ENCODE results near the gene SRMS.

The SRMS gene

DNA sequence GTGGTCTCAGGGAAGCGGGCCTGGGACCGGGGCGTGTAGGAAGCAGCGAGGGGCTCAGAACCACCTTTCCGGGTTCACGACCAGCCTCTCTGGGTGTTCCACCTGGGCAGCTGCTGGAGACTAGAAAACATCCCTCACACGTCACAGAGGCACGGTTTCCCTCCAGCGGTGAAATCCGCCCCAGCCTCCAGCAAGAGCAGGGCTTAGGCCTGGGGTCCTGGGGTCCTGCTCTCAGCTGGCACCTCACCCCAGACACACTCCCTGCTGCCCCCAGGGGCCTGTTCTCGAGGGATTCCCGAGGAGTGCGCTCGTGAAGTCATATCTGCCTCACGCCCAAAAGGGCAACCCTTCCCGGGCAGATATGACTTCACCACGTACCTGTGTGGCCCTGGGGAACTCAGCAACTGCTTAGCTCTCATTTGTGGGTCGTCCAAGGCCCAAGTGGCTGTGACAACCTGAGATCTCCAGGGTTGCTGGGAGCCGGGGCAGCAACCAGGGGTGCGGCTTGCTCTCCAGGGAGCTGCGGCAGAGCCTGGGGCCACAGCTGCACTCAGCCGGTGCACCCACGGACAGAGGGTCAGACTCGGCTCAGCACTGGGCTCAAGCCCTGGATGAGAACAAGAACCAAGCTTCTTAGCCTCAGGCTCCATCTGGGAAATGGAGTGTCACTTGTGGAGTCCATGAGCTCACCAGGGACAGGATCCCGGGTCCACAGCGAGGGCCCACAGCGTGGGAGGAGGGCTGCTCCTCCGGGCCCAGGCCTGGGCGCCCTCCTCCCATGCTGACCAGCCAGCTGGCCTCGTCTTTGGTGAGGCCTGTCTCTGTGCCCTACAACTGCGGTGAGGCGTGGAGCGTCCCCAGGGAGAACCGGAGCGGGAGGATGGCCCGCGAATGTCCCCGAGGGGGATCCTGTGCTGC is 7.1 kb upstream of the SRMS start:
- TF ChIP-seq, protein P1, sequence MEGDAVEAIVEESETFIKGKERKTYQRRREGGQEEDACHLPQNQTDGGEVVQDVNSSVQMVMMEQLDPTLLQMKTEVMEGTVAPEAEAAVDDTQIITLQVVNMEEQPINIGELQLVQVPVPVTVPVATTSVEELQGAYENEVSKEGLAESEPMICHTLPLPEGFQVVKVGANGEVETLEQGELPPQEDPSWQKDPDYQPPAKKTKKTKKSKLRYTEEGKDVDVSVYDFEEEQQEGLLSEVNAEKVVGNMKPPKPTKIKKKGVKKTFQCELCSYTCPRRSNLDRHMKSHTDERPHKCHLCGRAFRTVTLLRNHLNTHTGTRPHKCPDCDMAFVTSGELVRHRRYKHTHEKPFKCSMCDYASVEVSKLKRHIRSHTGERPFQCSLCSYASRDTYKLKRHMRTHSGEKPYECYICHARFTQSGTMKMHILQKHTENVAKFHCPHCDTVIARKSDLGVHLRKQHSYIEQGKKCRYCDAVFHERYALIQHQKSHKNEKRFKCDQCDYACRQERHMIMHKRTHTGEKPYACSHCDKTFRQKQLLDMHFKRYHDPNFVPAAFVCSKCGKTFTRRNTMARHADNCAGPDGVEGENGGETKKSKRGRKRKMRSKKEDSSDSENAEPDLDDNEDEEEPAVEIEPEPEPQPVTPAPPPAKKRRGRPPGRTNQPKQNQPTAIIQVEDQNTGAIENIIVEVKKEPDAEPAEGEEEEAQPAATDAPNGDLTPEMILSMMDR (IDR thresholded peaks at IDR 0.05): no peak

GRCh38 chr20:63553933-63554290 is 6.4 kb upstream of the SRMS start, which contains the start of gene FNDC11:
FNDC11 (plus strand) TSS chr20:63554159; CDS start chr20:63555664, 1,505 bp downstream.
- TF ChIP-seq, protein P1 (IDR thresholded peaks at IDR 0.05): no peak

DNA sequence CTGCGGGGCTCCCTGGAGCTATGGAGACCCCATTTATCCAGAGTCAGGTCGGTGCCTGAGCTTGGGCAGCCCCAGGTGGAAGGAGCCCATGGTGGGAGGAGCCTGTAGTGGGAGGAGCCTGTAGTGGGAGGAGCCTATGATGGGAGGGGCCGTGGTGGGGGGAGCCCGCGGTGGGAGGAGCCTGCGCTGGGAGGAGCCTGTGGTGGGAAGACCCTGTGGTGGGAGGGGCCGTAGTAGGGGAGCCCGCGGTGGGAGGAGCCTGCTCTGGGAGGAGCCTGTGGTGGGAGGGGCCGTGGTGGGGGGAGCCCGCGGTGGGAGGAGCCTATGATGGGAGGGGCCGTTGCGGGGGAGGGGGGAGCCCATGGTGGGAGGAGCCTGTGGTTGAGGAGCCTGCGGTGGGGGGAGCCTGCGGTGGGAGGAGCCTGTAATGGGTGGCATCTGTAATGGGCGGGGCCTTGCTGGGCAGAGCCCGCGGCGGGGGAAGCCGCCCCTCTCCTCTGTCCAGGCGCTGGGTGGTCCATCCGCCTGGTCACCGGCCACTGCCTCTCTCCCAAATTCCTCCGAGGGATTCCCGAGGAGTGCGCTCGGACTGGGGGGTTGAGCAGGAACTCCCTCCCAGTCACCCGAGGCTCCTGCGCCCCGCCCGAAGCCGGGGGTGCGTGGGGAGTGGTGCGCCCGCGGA is 5.8 kb upstream of the SRMS start:
- TF ChIP-seq, protein P1 (IDR thresholded peaks at IDR 0.05): no peak

DNA sequence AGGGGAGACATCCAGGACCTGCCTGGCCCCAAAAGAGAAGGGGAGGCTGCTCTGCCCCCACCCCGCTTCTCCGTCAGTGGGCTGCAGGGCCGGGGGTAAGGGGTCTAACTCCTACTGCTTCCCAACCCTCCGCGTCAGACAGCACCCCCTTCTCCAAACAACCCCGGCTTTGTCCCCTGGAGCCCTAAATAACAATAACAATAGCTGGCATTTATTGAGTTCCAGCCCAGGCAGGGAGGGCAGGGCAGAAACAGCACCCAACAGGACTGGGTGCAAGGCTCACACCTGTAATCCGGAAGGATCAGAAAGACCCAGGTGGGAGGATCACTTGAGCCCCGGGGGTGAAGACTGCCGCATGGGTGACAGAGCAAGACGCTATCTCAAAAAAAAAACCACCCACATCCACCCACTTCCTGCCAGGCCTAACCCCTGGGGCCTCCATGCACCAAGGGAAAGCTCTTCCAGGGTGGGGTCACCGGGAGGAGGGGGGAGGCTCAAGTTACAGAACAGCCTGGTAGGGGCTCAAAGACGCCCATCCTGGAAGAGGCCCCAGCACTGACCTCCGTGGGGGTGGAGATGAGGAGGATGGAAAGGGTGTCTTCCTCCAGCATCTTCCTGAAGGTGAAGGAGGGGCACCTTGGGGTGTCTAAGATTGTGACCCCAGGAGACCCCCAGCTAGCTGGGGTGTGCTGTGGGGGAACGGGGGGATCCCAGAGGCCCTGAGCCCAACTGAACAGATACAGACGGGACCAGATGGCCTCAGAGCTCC is 5.1 kb upstream of the SRMS start:
- TF ChIP-seq, protein P1 (IDR thresholded peaks at IDR 0.05): no peak

DNA sequence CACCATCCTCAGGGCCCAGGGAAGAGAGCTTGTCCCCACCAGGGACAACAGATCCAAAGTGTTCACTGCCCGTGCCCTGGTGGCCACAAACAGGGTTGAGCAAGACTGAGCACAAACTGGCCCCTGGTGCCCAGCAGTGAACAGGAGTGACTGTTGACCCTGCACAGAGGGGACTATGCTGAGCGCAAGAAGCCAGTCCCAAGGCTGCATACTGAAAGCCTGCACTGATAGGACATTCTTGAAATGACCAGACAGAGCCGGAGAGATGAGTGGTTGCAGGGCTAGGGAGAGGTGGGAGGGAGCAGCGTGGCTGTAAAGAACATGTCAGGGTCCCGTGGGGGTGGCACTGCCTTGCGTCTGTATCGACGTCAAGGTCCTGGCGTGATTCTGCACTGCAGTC is 3.5 kb upstream of the SRMS start:
- TF ChIP-seq, protein P1 (IDR thresholded peaks at IDR 0.05): no peak

GRCh38 chr20:63549679-63550282 is 2.2 kb upstream of the SRMS start:
- TF ChIP-seq, protein P1 (IDR thresholded peaks at IDR 0.05): no peak

DNA sequence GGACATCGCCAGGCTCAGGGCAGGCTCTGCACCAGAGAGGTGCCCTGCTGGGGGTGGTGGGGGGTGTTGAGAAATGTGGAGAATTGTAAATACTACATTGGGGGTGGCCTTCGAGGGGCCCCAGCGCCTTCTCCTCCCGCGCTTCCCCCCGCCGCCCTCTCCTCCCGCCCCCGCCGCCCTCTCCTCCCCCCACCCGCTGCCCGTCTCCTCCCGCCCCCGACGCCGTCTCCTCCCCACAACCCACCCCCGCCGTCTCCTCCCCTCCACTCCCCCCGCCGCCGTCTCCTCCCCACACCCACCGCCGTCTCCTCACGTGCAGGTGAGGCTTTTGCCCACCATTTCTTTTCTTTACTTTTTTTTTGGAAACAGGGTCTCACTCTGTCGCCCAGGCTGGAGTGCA is 1.5 kb upstream of the SRMS start:
- TF ChIP-seq, protein P1 (IDR thresholded peaks at IDR 0.05): no peak

All from LNCAP (cell line).